ENCODE measurements around the gene GNAI1.

The GNAI1 gene

DNA sequence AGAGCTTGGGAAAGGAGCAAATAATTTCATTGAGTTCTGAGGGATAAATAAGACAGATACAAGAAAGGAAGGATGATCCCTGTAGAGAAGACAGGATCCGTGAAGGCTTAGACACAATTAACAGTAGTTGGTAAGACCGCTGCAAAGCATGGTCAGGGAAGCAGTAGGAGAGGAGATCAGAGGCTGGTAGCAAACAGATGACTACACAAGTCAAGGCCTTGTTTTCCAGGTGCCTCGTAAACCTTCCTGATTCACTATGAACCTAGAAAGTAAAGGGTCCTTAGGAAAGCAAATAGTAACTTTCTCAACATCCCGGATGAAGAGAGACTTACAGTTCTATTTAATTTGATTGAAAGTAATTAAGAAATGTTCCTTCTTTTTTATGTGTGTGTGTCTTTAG lies 118.6 kb downstream of the GNAI1 start:
- TF ChIP-seq, protein P1, sequence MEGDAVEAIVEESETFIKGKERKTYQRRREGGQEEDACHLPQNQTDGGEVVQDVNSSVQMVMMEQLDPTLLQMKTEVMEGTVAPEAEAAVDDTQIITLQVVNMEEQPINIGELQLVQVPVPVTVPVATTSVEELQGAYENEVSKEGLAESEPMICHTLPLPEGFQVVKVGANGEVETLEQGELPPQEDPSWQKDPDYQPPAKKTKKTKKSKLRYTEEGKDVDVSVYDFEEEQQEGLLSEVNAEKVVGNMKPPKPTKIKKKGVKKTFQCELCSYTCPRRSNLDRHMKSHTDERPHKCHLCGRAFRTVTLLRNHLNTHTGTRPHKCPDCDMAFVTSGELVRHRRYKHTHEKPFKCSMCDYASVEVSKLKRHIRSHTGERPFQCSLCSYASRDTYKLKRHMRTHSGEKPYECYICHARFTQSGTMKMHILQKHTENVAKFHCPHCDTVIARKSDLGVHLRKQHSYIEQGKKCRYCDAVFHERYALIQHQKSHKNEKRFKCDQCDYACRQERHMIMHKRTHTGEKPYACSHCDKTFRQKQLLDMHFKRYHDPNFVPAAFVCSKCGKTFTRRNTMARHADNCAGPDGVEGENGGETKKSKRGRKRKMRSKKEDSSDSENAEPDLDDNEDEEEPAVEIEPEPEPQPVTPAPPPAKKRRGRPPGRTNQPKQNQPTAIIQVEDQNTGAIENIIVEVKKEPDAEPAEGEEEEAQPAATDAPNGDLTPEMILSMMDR (conservative IDR thresholded peaks at IDR 0.05; ENCODE audit: low read depth): no peak
- no peak for DNase-seq (ENCODE audit: low spot score)
- ChIA-PET CTCF (interaction anchor here (0.7 kb wide), 1 partner anchor 20 kb away, joined by 5 read pairs; no protein-coding TSS in a partner anchor), POLR2A (ENCODE audit: low non-redundant PET) (no interaction called here)
- H3K27ac ChIP-seq: no peak overlapping the region

DNA sequence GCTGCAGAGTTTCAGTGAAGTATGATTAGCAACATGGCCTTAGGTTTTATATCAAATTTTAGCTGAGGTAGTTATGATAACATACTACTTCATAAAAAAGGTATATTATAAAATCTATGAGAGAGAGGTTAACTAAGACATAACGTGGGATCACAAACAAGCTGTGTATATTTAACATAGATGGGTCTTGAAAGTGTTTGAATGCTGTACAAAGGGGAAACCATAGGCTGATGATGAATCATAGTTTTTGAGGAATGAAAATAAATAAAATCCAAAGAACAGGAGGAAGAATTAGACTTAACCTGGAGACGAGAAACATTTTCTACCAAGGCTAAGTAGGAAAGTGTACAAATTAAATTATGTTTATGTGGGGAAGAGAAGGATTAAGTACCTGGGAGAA lies 119.0 kb downstream of the GNAI1 start:
- no peak for DNase-seq (ENCODE audit: low spot score)
- ChIA-PET POLR2A (ENCODE audit: low non-redundant PET) (no interaction called here), CTCF (interaction anchor here (0.7 kb wide), 1 partner anchor 20 kb away, joined by 5 read pairs; no protein-coding TSS in a partner anchor)
- TF ChIP-seq, protein P1 (conservative IDR thresholded peaks at IDR 0.05; ENCODE audit: low read depth): no peak
- no peak overlapping the region for H3K27ac ChIP-seq

- no peak for DNase-seq (ENCODE audit: low spot score)
- ChIA-PET CTCF (no interaction called here), POLR2A (ENCODE audit: low non-redundant PET) (no interaction called here)
- TF ChIP-seq, protein P1 (conservative IDR thresholded peaks at IDR 0.05; ENCODE audit: low read depth): no peak
- no peak overlapping the region for H3K27ac ChIP-seq
These were observed 121.0 kb downstream of the GNAI1 start for GRCh38 chr7:80255656-80256055.

GRCh38 chr7:80257756-80258155 lies 123.1 kb downstream of the GNAI1 start:
- no peak overlapping the region for H3K27ac ChIP-seq
- ChIA-PET POLR2A (ENCODE audit: low non-redundant PET) (no interaction called here), CTCF (no interaction called here)
- DNase-seq (ENCODE audit: low spot score): no peak
- TF ChIP-seq, protein P1 (conservative IDR thresholded peaks at IDR 0.05; ENCODE audit: low read depth): no peak

DNA sequence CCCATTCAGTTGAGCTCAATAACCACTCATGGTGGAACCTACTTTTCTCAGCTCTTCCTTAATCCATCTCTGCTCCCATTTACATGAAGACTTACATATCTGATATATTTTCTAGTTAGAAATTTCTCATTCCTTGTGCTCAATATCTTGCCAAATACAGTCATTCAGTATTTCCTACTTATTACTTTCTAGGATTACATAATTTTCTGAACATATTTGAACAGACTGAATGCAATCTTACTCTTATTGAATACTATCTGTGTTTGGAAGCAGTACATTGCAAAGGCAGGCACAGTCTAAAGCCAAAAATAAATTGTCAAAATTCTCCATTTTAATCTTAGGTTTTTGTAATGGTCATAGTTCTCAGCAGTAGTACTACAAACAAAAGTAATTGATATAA lies 126.0 kb downstream of the GNAI1 start:
- no peak for DNase-seq (ENCODE audit: low spot score)
- TF ChIP-seq, protein P1 (conservative IDR thresholded peaks at IDR 0.05; ENCODE audit: low read depth): no peak
- ChIA-PET POLR2A (ENCODE audit: low non-redundant PET) (no interaction called here), CTCF (no interaction called here)
- no peak overlapping the region for H3K27ac ChIP-seq

GRCh38 chr7:80263333-80263732 lies 128.7 kb downstream of the GNAI1 start:
- DNase-seq (ENCODE audit: low spot score): no peak
- ChIA-PET POLR2A (ENCODE audit: low non-redundant PET) (no interaction called here), CTCF (no interaction called here)
- H3K27ac ChIP-seq: no peak overlapping the region
- TF ChIP-seq, protein P1 (conservative IDR thresholded peaks at IDR 0.05; ENCODE audit: low read depth): no peak

GRCh38 chr7:80263821-80264220 lies 129.2 kb downstream of the GNAI1 start:
- no peak for DNase-seq (ENCODE audit: low spot score)
- CTCF ChIA-PET: no interaction called here
- POLR2A ChIA-PET (ENCODE audit: low non-redundant PET): no interaction called here
- TF ChIP-seq, protein P1 (conservative IDR thresholded peaks at IDR 0.05; ENCODE audit: low read depth): no peak
- no peak overlapping the region for H3K27ac ChIP-seq
